A549 treated with Hydrocortisone at 1 μM for 4 hours (cell line): Measurements from ENCODE around the gene CEP112. TPM values are rescaled to one million over a fixed set of nuclear protein-coding genes. Genes with fewer than 3 reads are reported as not detected.

Experiments used
- total RNA-seq: library from RNA; stranded (reverse); fragments of 200-300 nt; extraction: Qiagen RNA extraction; gene quantifications from 5 replicates; pipeline ENCODE4 v1.2.3, GENCODE V29; 2022

The CEP112 gene
- total RNA-seq = 4.8 to 7.2 TPM (median 6.7 TPM) in 5 replicates

GRCh38 chr17:66191593-66192377, at the start of gene CEP112:
Gene CEP112, minus strand, starts transcription at chr17:66192133.

GRCh38 chr17:66228887-66229782, 37.2 kb upstream of the CEP112 start, which contains the start of gene APOH:
Gene APOH, minus strand, starts transcription at chr17:66229415. Its CDS starts 36 bp downstream, at chr17:66229379.

Other genes starting within 250 kb of the CEP112 start
- gene APOH, start 37.3 kb upstream of the CEP112 start, total RNA-seq = 4.3 to 6.0 TPM (median 5.0 TPM) in 5 replicates
- gene PRKCA, start 110.5 kb upstream of the CEP112 start, total RNA-seq = 32.9 to 52.3 TPM (median 44.2 TPM) in 5 replicates